HepG2 (cell line): ENCODE results near the gene OPRM1. TPM values are rescaled to one million over a fixed set of nuclear protein-coding genes. Genes with fewer than 3 reads are reported as not detected.

Source experiments
- BRF2 ChIP-seq: sonication (generic); formaldehyde crosslinking; IDR thresholded peaks from 2 replicates; pipeline ENCODE4 v1.8.1; 2022; ENCODE audit warnings: mild to moderate bottlenecking, missing genetic modification reagents
- CENPBD1 ChIP-seq: sonication (generic); formaldehyde crosslinking; IDR thresholded peaks from 2 replicates; pipeline ENCODE4 v1.8.0; 2022; ENCODE audit warnings: missing genetic modification reagents, low read depth, mild to moderate bottlenecking, borderline replicate concordance
- EHMT2 ChIP-seq: fragments of 200-600 bp; sonication (generic); IDR thresholded peaks from 2 replicates; pipeline ENCODE4 v1.7.0; 2017; ENCODE audit warnings: antibody characterized with exemption, low read depth, low read length, borderline replicate concordance
- FIP1L1 ChIP-seq: fragments of 200-400 bp; formaldehyde crosslinking; IDR thresholded peaks from 2 replicates; pipeline ENCODE4 v1.6.1; 2018; ENCODE audit warnings: low read depth, mild to moderate bottlenecking, low read length, moderate library complexity, borderline replicate concordance; ENCODE audit not compliant: insufficient read depth
- HDAC6 ChIP-seq: fragments of 200-600 bp; sonication (generic); IDR thresholded peaks from 2 replicates; pipeline ENCODE4 v1.7.0; 2017; ENCODE audit warnings: mild to moderate bottlenecking, antibody characterized with exemption, low read length, low read depth
- MYPOP ChIP-seq: sonication (generic); formaldehyde crosslinking; IDR thresholded peaks from 2 replicates; pipeline ENCODE4 v1.8.1; 2023; ENCODE audit warnings: mild to moderate bottlenecking, moderate library complexity, missing genetic modification reagents
- NCOA5 ChIP-seq: sonication (generic); formaldehyde crosslinking; IDR thresholded peaks from 2 replicates; pipeline ENCODE4 v1.4.0; 2020; ENCODE audit warnings: missing genetic modification reagents
- PATZ1 ChIP-seq: sonication (generic); formaldehyde crosslinking; IDR thresholded peaks from 2 replicates; pipeline ENCODE4 v1.4.0; 2020; ENCODE audit warnings: missing genetic modification reagents
- TAF1 ChIP-seq: sonication (generic); formaldehyde crosslinking; IDR thresholded peaks from 2 replicates; pipeline ENCODE4 v1.4.0; 2020; ENCODE audit warnings: missing genetic modification reagents
- TCF7 ChIP-seq: sonication (generic); IDR thresholded peaks from 2 replicates; pipeline ENCODE4 v1.6.1; 2016; ENCODE audit warnings: antibody characterized with exemption, low read depth
- TMF1 ChIP-seq: sonication (generic); formaldehyde crosslinking; IDR thresholded peaks from 2 replicates; pipeline ENCODE4 v1.8.1; 2022; ENCODE audit warnings: low read depth, missing genetic modification reagents
- ZFAT ChIP-seq: sonication (generic); formaldehyde crosslinking; conservative IDR thresholded peaks from 2 replicates; pipeline ENCODE4 v1.8.1; 2023; ENCODE audit warnings: missing genetic modification reagents, inconsistent platforms
- ZNF34 ChIP-seq: sonication (generic); formaldehyde crosslinking; IDR thresholded peaks from 2 replicates; pipeline ENCODE4 v1.4.0; 2020; ENCODE audit warnings: mild to moderate bottlenecking, missing genetic modification reagents, borderline replicate concordance
- ZNF614 ChIP-seq: IDR thresholded peaks from 2 replicates; pipeline ENCODE4 v1.6.1; 2018; ENCODE audit warnings: missing biosample characterization, missing genetic modification reagents, inconsistent platforms, borderline replicate concordance
- polyA plus RNA-seq, 8 experiments: library from polyadenylated mRNA; depleted of rRNA in 3 of 8; stranded (reverse) in 7 of 8; unstranded in 1 of 8; fragments of >200 nt; fragmentation: Illumina TruSeq in 4 of 8; extraction: Trizol in 4 of 8; gene quantifications; 2 replicates each; pipeline versions ENCODE4 v1.2.1 to v1.2.3, GENCODE V29; 2011 to 2016; ENCODE audit warnings: low read depth in 4 of 8, missing spikeins in 1 of 8, mixed read lengths in 1 of 8; ENCODE audit not compliant: insufficient read depth in 1 of 8
- total RNA-seq, 5 experiments: library from RNA; depleted of rRNA; stranded (reverse); fragments of >200 nt; fragmentation: Illumina TruSeq; extraction: Trizol; gene quantifications; 2 replicates each; pipeline ENCODE4 v1.2.3, GENCODE V29; 2016; ENCODE audit warnings: low read depth in 1 of 5
- TF ChIP-seq, protein P1 (sequence below): sonication (generic); formaldehyde crosslinking; IDR thresholded peaks from 2 replicates; pipeline ENCODE4 v1.8.0; 2022; ENCODE audit warnings: missing genetic modification reagents, mild to moderate bottlenecking, borderline replicate concordance
- TF ChIP-seq, protein P2 (sequence below): sonication (generic); formaldehyde crosslinking; IDR thresholded peaks from 2 replicates; pipeline ENCODE4 v1.9.0; 2022; ENCODE audit warnings: missing genetic modification reagents, mild to moderate bottlenecking, borderline replicate concordance
- TF ChIP-seq, protein P3 (sequence below): sonication (generic); formaldehyde crosslinking; IDR thresholded peaks from 2 replicates; pipeline ENCODE4 v1.5.0; 2020; ENCODE audit warnings: missing genetic modification reagents
- TF ChIP-seq, protein P4 (sequence below): IDR thresholded peaks from 2 replicates; pipeline ENCODE4 v1.6.1; 2016; ENCODE audit warnings: mild to moderate bottlenecking

Gene OPRM1
- total and polyA plus RNA-seq, 2 of the 13 experiments (the other 11 are each of a cell fraction or from before 2014, with no cell fraction given) = not detected

DNA sequence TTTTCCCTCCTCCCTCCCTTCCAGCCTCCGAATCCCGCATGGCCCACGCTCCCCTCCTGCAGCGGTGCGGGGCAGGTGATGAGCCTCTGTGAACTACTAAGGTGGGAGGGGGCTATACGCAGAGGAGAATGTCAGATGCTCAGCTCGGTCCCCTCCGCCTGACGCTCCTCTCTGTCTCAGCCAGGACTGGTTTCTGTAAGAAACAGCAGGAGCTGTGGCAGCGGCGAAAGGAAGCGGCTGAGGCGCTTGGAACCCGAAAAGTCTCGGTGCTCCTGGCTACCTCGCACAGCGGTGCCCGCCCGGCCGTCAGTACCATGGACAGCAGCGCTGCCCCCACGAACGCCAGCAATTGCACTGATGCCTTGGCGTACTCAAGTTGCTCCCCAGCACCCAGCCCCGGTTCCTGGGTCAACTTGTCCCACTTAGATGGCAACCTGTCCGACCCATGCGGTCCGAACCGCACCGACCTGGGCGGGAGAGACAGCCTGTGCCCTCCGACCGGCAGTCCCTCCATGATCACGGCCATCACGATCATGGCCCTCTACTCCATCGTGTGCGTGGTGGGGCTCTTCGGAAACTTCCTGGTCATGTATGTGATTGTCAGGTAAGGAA lies at the start of gene OPRM1 (continued):
- peak; percentile 97 for TF ChIP-seq EHMT2
- TF ChIP-seq CENPBD1 (CRISPR knock-in tag) = no peak
- TF ChIP-seq, protein P1, sequence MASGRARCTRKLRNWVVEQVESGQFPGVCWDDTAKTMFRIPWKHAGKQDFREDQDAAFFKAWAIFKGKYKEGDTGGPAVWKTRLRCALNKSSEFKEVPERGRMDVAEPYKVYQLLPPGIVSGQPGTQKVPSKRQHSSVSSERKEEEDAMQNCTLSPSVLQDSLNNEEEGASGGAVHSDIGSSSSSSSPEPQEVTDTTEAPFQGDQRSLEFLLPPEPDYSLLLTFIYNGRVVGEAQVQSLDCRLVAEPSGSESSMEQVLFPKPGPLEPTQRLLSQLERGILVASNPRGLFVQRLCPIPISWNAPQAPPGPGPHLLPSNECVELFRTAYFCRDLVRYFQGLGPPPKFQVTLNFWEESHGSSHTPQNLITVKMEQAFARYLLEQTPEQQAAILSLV = 0 out of 2 replicates have a peak, but pooled peaks have one; percentile 37
- TF ChIP-seq PATZ1 (CRISPR knock-in tag) = peak; percentile 58
- TF ChIP-seq, protein P2, sequence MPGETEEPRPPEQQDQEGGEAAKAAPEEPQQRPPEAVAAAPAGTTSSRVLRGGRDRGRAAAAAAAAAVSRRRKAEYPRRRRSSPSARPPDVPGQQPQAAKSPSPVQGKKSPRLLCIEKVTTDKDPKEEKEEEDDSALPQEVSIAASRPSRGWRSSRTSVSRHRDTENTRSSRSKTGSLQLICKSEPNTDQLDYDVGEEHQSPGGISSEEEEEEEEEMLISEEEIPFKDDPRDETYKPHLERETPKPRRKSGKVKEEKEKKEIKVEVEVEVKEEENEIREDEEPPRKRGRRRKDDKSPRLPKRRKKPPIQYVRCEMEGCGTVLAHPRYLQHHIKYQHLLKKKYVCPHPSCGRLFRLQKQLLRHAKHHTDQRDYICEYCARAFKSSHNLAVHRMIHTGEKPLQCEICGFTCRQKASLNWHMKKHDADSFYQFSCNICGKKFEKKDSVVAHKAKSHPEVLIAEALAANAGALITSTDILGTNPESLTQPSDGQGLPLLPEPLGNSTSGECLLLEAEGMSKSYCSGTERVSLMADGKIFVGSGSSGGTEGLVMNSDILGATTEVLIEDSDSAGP (CRISPR knock-in tag) = no peak; the same call in 1 of the 2 replicates
- no peak for TF ChIP-seq TAF1 (CRISPR knock-in tag)
- peak; percentile 61; the same call in 1 of the 2 replicates for TF ChIP-seq MYPOP (CRISPR knock-in tag)
- no peak for TF ChIP-seq NCOA5 (CRISPR knock-in tag)
- no peak for TF ChIP-seq FIP1L1
- TF ChIP-seq TMF1 (CRISPR knock-in tag) = peak; percentile 69; the same call in 1 of the 2 replicates
- 0 out of 2 replicates have a peak, but pooled peaks have one; percentile 38 for TF ChIP-seq ZNF614 (CRISPR knock-in tag)
- TF ChIP-seq ZNF34 = no peak
- no peak for TF ChIP-seq BRF2 (CRISPR knock-in tag)
- 0 out of 2 replicates have a peak, but pooled peaks have one; percentile 26 for TF ChIP-seq ZFAT (CRISPR knock-in tag)
- TF ChIP-seq, protein P3, sequence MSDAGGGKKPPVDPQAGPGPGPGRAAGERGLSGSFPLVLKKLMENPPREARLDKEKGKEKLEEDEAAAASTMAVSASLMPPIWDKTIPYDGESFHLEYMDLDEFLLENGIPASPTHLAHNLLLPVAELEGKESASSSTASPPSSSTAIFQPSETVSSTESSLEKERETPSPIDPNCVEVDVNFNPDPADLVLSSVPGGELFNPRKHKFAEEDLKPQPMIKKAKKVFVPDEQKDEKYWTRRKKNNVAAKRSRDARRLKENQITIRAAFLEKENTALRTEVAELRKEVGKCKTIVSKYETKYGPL = peak; percentile 81; the same call in 1 of the 2 replicates
- TF ChIP-seq TCF7 = no peak
- TF ChIP-seq, protein P4, sequence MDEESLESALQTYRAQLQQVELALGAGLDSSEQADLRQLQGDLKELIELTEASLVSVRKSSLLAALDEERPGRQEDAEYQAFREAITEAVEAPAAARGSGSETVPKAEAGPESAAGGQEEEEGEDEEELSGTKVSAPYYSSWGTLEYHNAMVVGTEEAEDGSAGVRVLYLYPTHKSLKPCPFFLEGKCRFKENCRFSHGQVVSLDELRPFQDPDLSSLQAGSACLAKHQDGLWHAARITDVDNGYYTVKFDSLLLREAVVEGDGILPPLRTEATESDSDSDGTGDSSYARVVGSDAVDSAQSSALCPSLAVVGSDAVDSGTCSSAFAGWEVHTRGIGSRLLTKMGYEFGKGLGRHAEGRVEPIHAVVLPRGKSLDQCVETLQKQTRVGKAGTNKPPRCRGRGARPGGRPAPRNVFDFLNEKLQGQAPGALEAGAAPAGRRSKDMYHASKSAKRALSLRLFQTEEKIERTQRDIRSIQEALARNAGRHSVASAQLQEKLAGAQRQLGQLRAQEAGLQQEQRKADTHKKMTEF (CRISPR knock-in tag) = peak; percentile 38; the same call in 1 of the 2 replicates
- TF ChIP-seq HDAC6 = no peak
